HG03175 (cell line): ENCODE results near the gene VGLL2.

Experiments used
- ATAC-seq: cut with Tn5 transposase; IDR thresholded peaks from one replicate; pipeline ENCODE4 v1.9.1; 2021; ENCODE audit warnings: mild to moderate bottlenecking, moderate library complexity; ENCODE audit not compliant: unreplicated experiment

The VGLL2 gene

GRCh38 chr6:117268924-117269323, 3.6 kb downstream of the VGLL2 start:
- ATAC-seq, result no peak

- ATAC-seq, result no peak
Measured at GRCh38 chr6:117269638-117270054, 4.3 kb downstream of the VGLL2 start.

GRCh38 chr6:117270055-117270842, 4.9 kb downstream of the VGLL2 start:
- no peak for ATAC-seq

- ATAC-seq, result no peak
Measured at GRCh38 chr6:117270843-117271507, 5.6 kb downstream of the VGLL2 start.

GRCh38 chr6:117272032-117272866, 6.9 kb downstream of the VGLL2 start:
- no peak for ATAC-seq

DNA sequence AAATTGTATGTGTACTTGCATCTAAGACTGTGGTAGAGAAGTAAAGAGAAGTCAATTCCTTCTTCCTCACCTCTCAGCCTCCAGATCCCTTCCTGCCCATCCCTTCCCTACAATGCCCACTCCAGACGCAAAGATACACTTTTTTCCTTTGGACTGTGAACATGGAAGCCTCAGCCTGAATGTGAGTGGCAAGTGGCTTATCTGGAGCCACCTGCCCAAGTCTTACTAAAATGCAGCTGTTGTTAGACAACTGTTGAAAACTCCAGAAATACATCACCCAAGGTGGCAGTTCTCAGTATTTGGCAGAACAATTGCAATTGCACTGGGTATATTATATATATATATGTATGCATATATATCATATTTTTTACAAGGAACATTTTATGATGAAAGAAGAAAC, 7.5 kb downstream of the VGLL2 start:
- ATAC-seq, result no peak

GRCh38 chr6:117275205-117275604, 9.8 kb downstream of the VGLL2 start:
- ATAC-seq, result no peak

GRCh38 chr6:117275711-117276110, 10.4 kb downstream of the VGLL2 start:
- ATAC-seq, result no peak

DNA sequence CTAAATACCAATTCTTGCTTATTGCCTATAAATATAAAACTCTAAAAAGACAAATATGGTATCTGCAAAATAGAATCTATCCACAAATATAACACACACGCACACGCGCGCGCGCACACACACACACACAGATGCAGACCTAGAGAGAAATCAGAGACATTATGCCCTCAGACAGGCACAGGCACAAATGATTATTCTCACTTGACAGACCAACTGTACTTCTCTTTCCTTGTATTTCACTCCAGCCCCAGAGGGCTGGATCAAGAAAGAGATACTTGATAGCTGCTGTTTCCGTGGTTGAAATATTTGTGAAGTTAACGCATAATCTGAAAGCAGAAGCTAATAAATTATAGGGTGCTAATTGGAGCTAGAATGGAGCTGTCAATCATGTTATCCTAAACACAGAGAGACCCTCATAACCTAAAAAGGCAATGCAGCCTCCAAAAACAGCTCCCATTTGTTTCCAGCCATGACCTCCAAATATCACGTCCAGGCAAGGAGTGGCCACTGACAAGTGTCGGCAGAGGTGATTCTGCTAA, 11.5 kb downstream of the VGLL2 start:
- ATAC-seq, result no peak

DNA sequence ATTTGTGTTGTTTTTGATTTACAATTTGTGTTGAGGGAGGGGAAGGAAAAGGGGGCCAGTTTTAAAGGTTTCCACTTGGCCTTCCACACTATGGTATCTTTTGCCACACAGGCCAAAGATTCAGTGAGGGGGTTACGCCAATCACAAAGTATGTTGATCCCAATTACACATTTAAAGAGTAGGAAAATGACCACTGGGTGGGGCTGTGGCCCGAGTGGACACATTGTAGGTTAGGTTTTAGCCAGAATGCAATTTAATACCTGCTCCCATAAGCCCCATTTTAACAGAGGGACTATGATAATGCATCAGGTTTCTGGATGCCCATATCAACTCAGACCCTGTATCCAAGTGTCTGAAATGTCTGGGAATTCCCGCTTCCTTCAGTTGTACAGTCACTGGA, 15.6 kb downstream of the VGLL2 start:
- ATAC-seq, result no peak

DNA sequence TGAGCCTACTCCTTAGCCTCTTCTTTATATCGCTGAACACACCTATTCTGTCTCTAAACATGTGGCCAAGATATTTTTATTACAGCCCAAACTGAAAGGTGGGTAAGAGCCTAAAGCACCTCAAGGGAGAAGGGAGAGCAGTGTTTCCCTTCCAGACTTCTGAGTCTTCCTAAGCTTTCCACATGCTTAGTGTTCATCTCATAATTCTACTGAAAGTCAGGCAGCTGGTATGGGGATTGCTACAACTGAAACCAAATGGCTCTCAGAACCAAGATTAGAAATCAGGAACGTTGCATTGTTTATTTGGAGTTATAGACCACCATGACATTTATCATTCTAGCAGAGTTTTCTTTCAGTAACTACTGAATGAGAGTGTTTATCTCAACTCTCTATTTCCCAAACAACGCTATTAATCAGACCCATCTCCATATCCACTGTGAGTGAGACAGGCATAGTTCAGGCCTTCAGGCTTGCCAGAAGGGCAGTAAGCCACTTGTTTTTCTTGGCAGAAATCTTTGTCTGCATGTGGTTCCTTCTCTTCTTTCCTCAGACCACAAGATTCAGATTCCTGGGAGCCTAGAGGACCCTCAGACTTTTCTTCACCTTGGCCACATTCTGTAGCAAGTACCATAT, 22.8 kb downstream of the VGLL2 start:
- ATAC-seq, result no peak

GRCh38 chr6:117290173-117290846, 25.0 kb downstream of the VGLL2 start:
- ATAC-seq, result no peak

DNA sequence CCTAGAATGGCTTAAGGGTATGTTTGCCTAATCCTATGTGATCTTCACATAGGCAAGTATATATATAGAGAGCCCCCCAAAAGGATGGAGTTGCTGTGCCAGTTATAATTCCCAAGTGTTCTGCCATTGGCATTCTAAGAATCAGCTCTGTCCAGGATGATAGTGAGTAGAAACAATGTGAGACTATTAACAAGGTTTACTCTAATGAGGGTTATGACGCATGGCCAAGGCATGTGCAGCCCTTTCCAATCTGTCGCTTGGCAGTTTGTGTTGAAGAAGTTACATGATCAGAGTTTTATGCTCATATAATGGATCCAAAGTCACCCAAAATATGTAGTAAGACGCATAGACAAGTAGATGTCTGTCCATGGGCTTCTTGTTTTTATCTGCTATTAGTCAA, 33.6 kb downstream of the VGLL2 start:
- ATAC-seq, result no peak

GRCh38 chr6:117303323-117303722, 38.0 kb downstream of the VGLL2 start:
- no peak for ATAC-seq

DNA sequence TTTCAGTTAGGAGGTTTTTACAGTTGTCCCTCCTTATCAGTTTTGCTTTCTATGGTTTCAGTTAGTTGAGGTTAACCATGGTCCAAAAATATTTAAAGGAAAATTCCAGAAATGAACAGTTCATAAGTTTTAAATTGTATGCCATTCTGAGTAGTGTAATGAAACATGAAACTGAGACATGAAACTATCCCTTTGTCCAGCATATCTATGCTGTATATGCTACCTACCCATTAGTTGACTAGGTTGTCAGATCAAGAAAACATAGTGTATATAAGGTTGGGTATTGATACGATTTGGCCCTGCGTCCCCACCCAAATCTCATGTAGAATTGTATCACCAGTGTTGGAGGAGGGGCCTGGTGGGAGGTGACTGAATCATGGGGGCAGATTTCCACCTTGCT, 39.1 kb downstream of the VGLL2 start:
- no peak for ATAC-seq

DNA sequence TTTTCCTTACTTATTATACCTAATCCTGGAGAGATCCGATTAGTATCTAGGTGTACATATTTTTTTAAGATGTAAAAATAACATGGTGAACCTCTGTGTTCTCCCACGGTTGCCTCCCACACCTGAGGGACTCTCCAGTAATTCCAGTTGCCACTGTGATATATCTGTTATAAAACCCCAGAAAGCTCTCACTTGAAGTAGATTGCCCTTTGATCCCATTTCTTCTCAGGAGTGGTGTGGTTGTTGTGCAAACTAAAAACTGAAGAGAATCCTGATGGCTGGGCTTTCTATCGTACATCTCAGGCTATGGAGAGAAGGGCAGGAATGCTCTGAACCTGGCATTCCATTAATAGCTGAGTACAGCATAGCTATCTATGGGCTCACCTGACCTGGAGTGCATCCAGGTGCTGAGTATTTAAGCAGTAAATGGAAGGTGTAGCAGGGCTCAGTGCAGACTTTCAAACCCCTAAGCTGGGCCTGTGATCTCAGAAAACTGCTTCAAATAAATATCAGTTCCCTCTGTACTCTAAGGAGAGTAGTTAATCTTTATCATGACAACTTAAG, 41.0 kb downstream of the VGLL2 start:
- no peak for ATAC-seq

DNA sequence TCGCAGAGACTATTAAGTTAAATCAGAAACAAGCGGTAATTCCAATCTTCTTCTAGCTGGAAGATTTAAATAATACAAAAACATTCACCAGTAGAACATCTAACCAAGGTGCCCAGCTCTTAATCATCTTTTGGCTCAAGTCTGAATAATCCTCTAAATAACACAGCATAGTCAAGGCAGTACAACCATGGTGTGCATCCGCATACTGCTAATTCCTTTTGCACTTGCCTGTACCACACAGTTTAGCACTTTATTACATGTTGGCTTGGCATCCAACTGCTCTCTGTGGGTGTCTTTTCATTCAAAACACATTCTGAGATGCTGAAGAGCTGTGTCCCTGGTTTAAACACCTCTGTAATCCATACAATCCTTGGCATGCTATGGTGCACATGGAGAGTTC, 42.3 kb downstream of the VGLL2 start:
- ATAC-seq, result no peak

DNA sequence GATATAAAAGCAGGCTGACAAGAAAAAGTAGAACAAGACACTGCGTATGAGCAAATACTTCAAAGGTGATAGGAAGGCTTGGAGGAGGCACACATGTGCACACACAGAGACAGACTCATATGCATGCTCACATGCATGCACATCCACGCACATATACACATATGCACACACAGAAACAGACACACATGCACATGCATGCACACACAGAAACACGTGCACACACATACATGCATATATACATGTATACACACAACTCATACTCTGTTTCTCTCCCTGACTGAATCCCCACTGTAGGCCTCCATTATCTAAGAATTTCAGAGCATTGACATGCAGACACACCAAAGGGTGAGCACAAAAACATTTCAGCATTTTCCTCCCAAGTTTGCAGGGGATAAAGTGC, 43.7 kb downstream of the VGLL2 start:
- no peak for ATAC-seq

DNA sequence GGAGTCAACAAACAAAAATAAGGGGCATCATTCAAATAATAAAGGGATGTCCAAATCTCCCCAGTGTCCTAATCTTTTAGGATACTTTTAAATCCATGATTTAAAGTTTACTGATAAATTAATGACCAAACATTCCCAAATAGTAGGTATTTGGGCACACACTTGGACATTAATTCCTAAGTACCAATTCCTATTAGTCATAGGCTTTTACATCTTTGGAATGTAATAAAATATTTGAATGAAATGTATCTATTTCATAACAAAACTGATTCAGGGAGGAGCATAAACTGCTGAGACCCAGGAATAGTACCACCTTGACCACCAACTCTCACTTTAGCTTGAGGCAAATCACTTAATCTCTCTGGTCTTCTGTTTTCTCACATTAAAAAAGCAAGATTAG, 44.3 kb downstream of the VGLL2 start:
- ATAC-seq, result no peak

DNA sequence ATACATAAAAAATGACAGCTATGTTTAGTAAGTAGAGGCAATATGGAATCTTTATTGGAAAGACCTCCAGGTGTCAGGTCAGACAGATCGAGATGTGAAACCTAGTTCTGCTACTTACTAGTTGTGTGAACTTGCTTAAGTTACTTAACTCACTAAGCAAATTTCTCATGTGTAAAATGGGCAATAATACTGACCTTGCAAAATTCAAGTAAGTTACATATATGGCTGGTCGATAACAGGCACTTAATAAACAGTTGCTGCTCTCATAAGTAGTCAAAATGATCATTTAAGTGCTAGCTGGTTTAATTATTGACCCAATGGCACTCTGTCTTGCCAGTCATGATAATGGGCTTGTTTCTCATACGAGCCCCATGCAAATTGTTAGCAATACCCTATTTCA, 46.0 kb downstream of the VGLL2 start:
- ATAC-seq, result no peak
